Measurements from ENCODE around the gene LRRC28. TPM values are rescaled to one million over a fixed set of nuclear protein-coding genes. Genes with fewer than 3 reads are reported as not detected.

Gene LRRC28
- total and polyA plus RNA-seq, 10 of the 15 experiments (the other 5 are each of a cell fraction or from before 2014, with no cell fraction given) = 21.3 to 54.9 (median 27.7) TPM

DNA sequence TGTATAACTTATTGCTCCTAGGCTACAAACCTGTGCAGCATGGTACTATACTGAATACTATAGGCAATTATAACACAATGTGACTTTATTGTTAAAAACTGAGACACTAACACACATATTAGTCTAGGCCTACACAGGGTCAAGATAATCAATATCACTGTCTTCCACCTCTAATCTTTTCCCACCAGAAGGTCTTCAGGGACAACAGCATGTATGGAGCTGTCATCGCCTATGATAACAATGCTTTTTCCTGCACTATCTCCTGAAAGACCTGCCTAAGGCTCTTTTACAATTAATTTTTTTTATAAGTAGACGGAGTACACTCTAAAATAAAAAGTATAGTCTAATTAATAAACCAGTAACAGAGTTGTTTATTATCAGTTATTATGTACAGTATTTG lies 60.9 kb downstream of the LRRC28 start (continued):
- TF ChIP-seq RCOR1 (conservative IDR thresholded peaks at IDR 0.05; ENCODE audit: low read depth, low read length) = no peak

DNA sequence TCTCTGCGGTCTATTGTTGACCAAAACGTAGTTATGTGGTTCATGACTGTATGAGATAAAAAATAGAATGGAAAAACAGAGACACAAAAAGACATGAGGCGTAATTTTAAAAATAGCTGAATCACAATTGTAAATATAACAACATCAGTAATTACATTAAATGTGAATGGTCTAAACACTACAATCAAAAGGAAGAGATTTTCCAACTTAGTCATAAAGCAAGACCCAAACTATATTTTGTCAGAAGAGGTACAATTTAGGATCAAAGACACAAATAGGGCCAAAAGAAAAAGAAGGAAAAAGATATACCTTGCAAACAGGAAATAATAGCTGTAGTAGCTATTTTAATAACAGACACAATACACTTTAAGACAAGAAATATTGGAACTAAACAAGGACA lies 61.5 kb downstream of the LRRC28 start:
- BruUV-seq (replicated peaks) = no TSS peak

DNA sequence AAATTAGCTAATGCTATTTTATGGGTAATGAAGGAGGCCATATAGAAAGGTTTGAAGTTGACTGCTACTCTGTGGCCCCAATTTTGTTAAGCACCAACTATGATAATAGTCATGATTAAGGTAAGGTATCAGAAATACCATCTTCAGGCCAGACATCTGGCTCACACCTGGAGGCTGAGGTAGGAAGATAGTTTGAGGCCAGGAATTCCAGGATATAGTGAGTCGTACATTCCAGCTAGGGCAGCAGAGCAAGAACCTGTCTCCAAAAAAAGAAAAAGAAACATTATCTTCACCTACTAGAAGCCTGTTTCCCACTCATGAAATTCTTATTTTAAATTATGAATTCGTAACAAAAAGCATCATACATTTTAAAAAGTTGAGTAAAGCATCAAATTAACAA lies 64.4 kb downstream of the LRRC28 start:
- ChIA-PET CTCF (interaction anchor here (1.5 kb wide), 1 partner anchor 16 kb away, joined by 3 read pairs; no protein-coding TSS in a partner anchor), SMC1A (ENCODE audit: uncharacterized antibody, unreplicated experiment) (interaction anchor here (1.3 to 1.6 kb wide), 2 partner anchors 8 to 389 kb away, joined by 3 to 5 read pairs; no protein-coding TSS in a partner anchor), POLR2A (no interaction called here), RAD21 (ENCODE audit: unreplicated experiment) (no interaction called here)
- no peaks in the 10 kb centered on the region for H3K79me2 ChIP-seq (ENCODE audit: control insufficient read depth, insufficient read depth, low read length)
- no peak overlapping the region for H3K27ac ChIP-seq (ENCODE audit: control insufficient read depth, insufficient read depth)
- 95% methylated on average over 2 of the region's 2 CpGs for WGBS (ENCODE audit: insufficient coverage, insufficient replicate concordance, low lambda C conversion rate, missing lambda C conversion rate)
- no peaks in the 10 kb centered on the region for H3K27me3 ChIP-seq (replicated peaks in 1 of 2; ENCODE audit: control insufficient read depth in 2 of 2, insufficient read depth in 2 of 2, low read length in 1 of 2)
- no peak overlapping the region for H3K4me3 ChIP-seq
- intact Hi-C loops (cut with micrococcal nuclease; ENCODE audit: unreplicated experiment) (no loop called here), in situ Hi-C loops (cut with MboI) (no loop called here)
- H3K9me3 ChIP-seq (replicated peaks; ENCODE audit: control insufficient read depth, insufficient read depth, low read length) = no peaks in the 10 kb centered on the region; the same call in none of the 3 replicates
- DNase-seq (ENCODE audit: low read depth, low spot score) (no peak), FAIRE-seq (no peak), ATAC-seq (no peak)
- no peak overlapping the region for H3K9ac ChIP-seq (ENCODE audit: control insufficient read depth, insufficient read depth, low read length)
- H2AFZ ChIP-seq (ENCODE audit: control insufficient read depth, low read depth, low read length) = no peak overlapping the region
- H4K20me1 ChIP-seq (ENCODE audit: control insufficient read depth, insufficient read depth) = no peaks in the 10 kb centered on the region
- H3K4me2 ChIP-seq (ENCODE audit: control insufficient read depth, insufficient read depth) = no peak overlapping the region
- no TSS peak for BruUV-seq (replicated peaks)
- no peaks in the 10 kb centered on the region for H3K36me3 ChIP-seq (ENCODE audit: control insufficient read depth in 2 of 2, insufficient read depth in 2 of 2, low read length in 1 of 2)
- no peaks in the 10 kb centered on the region for H3K4me1 ChIP-seq (ENCODE audit: control insufficient read depth, insufficient read depth, low read length)
- TF ChIP-seq, protein P1, sequence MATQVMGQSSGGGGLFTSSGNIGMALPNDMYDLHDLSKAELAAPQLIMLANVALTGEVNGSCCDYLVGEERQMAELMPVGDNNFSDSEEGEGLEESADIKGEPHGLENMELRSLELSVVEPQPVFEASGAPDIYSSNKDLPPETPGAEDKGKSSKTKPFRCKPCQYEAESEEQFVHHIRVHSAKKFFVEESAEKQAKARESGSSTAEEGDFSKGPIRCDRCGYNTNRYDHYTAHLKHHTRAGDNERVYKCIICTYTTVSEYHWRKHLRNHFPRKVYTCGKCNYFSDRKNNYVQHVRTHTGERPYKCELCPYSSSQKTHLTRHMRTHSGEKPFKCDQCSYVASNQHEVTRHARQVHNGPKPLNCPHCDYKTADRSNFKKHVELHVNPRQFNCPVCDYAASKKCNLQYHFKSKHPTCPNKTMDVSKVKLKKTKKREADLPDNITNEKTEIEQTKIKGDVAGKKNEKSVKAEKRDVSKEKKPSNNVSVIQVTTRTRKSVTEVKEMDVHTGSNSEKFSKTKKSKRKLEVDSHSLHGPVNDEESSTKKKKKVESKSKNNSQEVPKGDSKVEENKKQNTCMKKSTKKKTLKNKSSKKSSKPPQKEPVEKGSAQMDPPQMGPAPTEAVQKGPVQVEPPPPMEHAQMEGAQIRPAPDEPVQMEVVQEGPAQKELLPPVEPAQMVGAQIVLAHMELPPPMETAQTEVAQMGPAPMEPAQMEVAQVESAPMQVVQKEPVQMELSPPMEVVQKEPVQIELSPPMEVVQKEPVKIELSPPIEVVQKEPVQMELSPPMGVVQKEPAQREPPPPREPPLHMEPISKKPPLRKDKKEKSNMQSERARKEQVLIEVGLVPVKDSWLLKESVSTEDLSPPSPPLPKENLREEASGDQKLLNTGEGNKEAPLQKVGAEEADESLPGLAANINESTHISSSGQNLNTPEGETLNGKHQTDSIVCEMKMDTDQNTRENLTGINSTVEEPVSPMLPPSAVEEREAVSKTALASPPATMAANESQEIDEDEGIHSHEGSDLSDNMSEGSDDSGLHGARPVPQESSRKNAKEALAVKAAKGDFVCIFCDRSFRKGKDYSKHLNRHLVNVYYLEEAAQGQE (IDR thresholded peaks at IDR 0.05; ENCODE audit: low read depth, low read length) = no peak
- TF ChIP-seq CREB1 (IDR thresholded peaks at IDR 0.05; ENCODE audit: low read depth) (no peak), KLF5 (IDR thresholded peaks at IDR 0.05; ENCODE audit: partially characterized antibody) (no peak), RELA (IDR thresholded peaks at IDR 0.05; ENCODE audit: borderline replicate concordance, partially characterized antibody) (no peak), SPI1 (IDR thresholded peaks at IDR 0.05; ENCODE audit: borderline replicate concordance, insufficient read depth, low read depth, low read length) (no peak), MYB (IDR thresholded peaks at IDR 0.05; ENCODE audit: borderline replicate concordance, low read depth, low read length) (no peak), CREM (IDR thresholded peaks at IDR 0.05; ENCODE audit: low read depth) (no peak), BACH1 (IDR thresholded peaks at IDR 0.05; ENCODE audit: borderline replicate concordance) (no peak), SRF (IDR thresholded peaks at IDR 0.05; ENCODE audit: low read depth in 2 of 2, low read length in 2 of 2) (no peak), ATF7 (IDR thresholded peaks at IDR 0.05; ENCODE audit: low read depth) (no peak), MTA3 (IDR thresholded peaks at IDR 0.05; ENCODE audit: borderline replicate concordance, low read length) (no peak), SMARCA5 (IDR thresholded peaks at IDR 0.05) (no peak), YY1 (IDR thresholded peaks at IDR 0.05; ENCODE audit: low read depth, low read length) (no peak)

More for the DNA sequence above, 61.5 kb downstream of the LRRC28 start:
- Histone ChIP-seq H3K27me3 (replicated peaks in 1 of 2; ENCODE audit: control insufficient read depth in 2 of 2, insufficient read depth in 2 of 2, low read length in 1 of 2) (no peaks in the 10 kb centered on the region), H3K9me3 (replicated peaks; ENCODE audit: control insufficient read depth, insufficient read depth, low read length) (no peaks in the 10 kb centered on the region; the same call in none of the 3 replicates), H3K4me3 (no peak overlapping the region), H2AFZ (ENCODE audit: control insufficient read depth, low read depth, low read length) (no peak overlapping the region), H3K4me1 (ENCODE audit: control insufficient read depth, insufficient read depth, low read length) (no peaks in the 10 kb centered on the region), H3K79me2 (ENCODE audit: control insufficient read depth, insufficient read depth, low read length) (no peaks in the 10 kb centered on the region), H3K27ac (ENCODE audit: control insufficient read depth, insufficient read depth) (no peak overlapping the region), H4K20me1 (ENCODE audit: control insufficient read depth, insufficient read depth) (no peaks in the 10 kb centered on the region), H3K4me2 (ENCODE audit: control insufficient read depth, insufficient read depth) (no peak overlapping the region), H3K9ac (ENCODE audit: control insufficient read depth, insufficient read depth, low read length) (no peak overlapping the region), H3K36me3 (ENCODE audit: control insufficient read depth in 2 of 2, insufficient read depth in 2 of 2, low read length in 1 of 2) (no peaks in the 10 kb centered on the region)
- ChIA-PET POLR2A (no interaction called here), SMC1A (ENCODE audit: uncharacterized antibody, unreplicated experiment) (interaction anchor here (0.6 to 1.7 kb wide), 2 partner anchors 11 to 391 kb away, joined by 3 read pairs; no protein-coding TSS in a partner anchor), CTCF (no interaction called here), RAD21 (ENCODE audit: unreplicated experiment) (interaction anchor here (1.2 kb wide), 1 partner anchor 391 kb away, joined by 4 read pairs; no protein-coding TSS in a partner anchor)
- intact Hi-C loops (cut with micrococcal nuclease; ENCODE audit: unreplicated experiment) = no loop called here
- TF ChIP-seq PML (IDR thresholded peaks at IDR 0.05; ENCODE audit: low read length) (no peak), RAD21 (IDR thresholded peaks at IDR 0.05; ENCODE audit: insufficient read depth, low read depth, low read length) (no peak)
- ATAC-seq (no peak), DNase-seq (ENCODE audit: low read depth, low spot score) (no peak), FAIRE-seq (no peak)
- in situ Hi-C loops (cut with MboI) = no loop called here
- WGBS (ENCODE audit: insufficient coverage, insufficient replicate concordance, low lambda C conversion rate, missing lambda C conversion rate) = 85% methylated on average over 3 of the region's 3 CpGs
